WTC11 (cell line): ENCODE data around the gene CARD19.
A peak's percentile ranks its signal among the peaks of the same experiment; 100 is the strongest.

Source experiments
- FOXK1 ChIP-seq: sonication (generic); formaldehyde crosslinking; IDR thresholded peaks from 2 replicates; pipeline ENCODE4 v1.8.0; 2022; ENCODE audit warnings: mild to moderate bottlenecking, moderate library complexity, missing genetic modification reagents
- GABPB1 ChIP-seq: sonication (generic); formaldehyde crosslinking; IDR thresholded peaks from 2 replicates; pipeline ENCODE4 v1.8.1; 2023; ENCODE audit warnings: mild to moderate bottlenecking, missing genetic modification reagents
- JAZF1 ChIP-seq: fragments of 250-450 bp; sonication (Bioruptor Pico); IDR thresholded peaks from 2 replicates; pipeline ENCODE4 v1.9.0; 2021; ENCODE audit warnings: moderate library complexity, mild to moderate bottlenecking, inconsistent platforms
- KAT7 ChIP-seq: sonication (generic); formaldehyde crosslinking; IDR thresholded peaks from 2 replicates; pipeline ENCODE4 v1.8.1; 2023; ENCODE audit warnings: missing genetic modification reagents, mild to moderate bottlenecking, borderline replicate concordance
- TF ChIP-seq, protein P1 (sequence below): fragments of 200-600 bp; IDR thresholded peaks from 2 replicates; pipeline ENCODE4 v1.8.0; 2022; ENCODE audit warnings: antibody characterized with exemption
- TF ChIP-seq, protein P2 (sequence below): sonication (generic); formaldehyde crosslinking; IDR thresholded peaks from 2 replicates; pipeline ENCODE4 v1.8.0; 2023; ENCODE audit warnings: mild to moderate bottlenecking, missing genetic modification reagents
- TF ChIP-seq, protein P3 (sequence below): fragments of 250-450 bp; sonication (Bioruptor Pico); IDR thresholded peaks from 2 replicates; pipeline ENCODE4 v1.9.0; 2021; ENCODE audit warnings: mild to moderate bottlenecking, borderline replicate concordance
- TF ChIP-seq, protein P4 (sequence below): sonication (generic); formaldehyde crosslinking; IDR thresholded peaks from 2 replicates; pipeline ENCODE4 v1.8.0; 2022; ENCODE audit warnings: mild to moderate bottlenecking, missing genetic modification reagents
- TF ChIP-seq, protein P5 (sequence below): sonication (generic); formaldehyde crosslinking; IDR thresholded peaks from 2 replicates; pipeline ENCODE4 v1.8.1; 2023; ENCODE audit warnings: mild to moderate bottlenecking, missing genetic modification reagents, moderate library complexity
- TF ChIP-seq, protein P6 (sequence below): sonication (generic); formaldehyde crosslinking; IDR thresholded peaks from 2 replicates; pipeline ENCODE4 v1.8.0; 2022; ENCODE audit warnings: mild to moderate bottlenecking, missing genetic modification reagents
- TF ChIP-seq, protein P7 (sequence below): sonication (generic); formaldehyde crosslinking; IDR thresholded peaks from 2 replicates; pipeline ENCODE4 v1.8.0; 2022; ENCODE audit warnings: missing genetic modification reagents
- TF ChIP-seq, protein P8 (sequence below): sonication (generic); formaldehyde crosslinking; IDR thresholded peaks from 2 replicates; pipeline ENCODE4 v1.8.1; 2023; ENCODE audit warnings: mild to moderate bottlenecking, moderate library complexity, missing genetic modification reagents
- TF ChIP-seq, protein P9 (sequence below): sonication (generic); formaldehyde crosslinking; IDR thresholded peaks from 2 replicates; pipeline ENCODE4 v1.8.1; 2023; ENCODE audit warnings: mild to moderate bottlenecking, missing genetic modification reagents, moderate library complexity

DNA sequence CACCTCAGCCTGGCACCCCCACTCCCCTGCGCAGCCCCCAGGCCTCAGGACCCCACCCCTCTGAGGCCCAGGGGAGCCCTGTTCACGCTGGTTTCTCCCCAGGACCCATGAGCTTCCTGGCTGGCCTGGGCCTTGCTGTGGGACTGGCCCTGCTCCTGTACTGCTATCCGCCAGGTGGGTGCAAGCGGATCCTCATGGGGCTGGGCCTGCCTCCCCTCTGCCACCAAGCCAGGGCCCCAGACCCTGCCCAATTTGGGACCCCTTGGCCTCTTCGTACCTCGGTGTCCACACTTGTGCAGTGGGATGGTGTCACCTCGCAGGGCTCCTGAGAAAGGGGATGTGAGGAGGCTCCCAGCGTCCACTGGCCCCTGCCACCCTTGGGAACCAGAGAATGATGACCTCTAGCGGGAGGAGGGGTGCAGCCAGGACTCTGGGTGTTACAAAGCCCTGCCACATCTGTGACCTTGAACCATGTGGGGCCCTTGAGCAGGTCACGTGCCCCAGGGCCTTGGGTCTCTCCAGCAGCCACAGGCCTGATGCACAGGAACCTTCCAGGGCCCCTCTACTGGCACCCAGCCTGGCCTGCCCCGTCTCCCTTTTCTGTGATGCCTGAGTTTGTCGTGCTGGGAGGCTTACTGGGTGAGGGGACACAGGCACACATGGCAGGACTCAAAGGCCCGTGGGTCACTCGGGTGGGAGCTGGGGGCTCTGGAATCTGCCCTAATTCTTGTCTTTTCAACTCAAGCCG, 16.3 kb downstream of the CARD19 start:
- TF ChIP-seq, protein P1, sequence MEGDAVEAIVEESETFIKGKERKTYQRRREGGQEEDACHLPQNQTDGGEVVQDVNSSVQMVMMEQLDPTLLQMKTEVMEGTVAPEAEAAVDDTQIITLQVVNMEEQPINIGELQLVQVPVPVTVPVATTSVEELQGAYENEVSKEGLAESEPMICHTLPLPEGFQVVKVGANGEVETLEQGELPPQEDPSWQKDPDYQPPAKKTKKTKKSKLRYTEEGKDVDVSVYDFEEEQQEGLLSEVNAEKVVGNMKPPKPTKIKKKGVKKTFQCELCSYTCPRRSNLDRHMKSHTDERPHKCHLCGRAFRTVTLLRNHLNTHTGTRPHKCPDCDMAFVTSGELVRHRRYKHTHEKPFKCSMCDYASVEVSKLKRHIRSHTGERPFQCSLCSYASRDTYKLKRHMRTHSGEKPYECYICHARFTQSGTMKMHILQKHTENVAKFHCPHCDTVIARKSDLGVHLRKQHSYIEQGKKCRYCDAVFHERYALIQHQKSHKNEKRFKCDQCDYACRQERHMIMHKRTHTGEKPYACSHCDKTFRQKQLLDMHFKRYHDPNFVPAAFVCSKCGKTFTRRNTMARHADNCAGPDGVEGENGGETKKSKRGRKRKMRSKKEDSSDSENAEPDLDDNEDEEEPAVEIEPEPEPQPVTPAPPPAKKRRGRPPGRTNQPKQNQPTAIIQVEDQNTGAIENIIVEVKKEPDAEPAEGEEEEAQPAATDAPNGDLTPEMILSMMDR = no peak
- TF ChIP-seq, protein P2, sequence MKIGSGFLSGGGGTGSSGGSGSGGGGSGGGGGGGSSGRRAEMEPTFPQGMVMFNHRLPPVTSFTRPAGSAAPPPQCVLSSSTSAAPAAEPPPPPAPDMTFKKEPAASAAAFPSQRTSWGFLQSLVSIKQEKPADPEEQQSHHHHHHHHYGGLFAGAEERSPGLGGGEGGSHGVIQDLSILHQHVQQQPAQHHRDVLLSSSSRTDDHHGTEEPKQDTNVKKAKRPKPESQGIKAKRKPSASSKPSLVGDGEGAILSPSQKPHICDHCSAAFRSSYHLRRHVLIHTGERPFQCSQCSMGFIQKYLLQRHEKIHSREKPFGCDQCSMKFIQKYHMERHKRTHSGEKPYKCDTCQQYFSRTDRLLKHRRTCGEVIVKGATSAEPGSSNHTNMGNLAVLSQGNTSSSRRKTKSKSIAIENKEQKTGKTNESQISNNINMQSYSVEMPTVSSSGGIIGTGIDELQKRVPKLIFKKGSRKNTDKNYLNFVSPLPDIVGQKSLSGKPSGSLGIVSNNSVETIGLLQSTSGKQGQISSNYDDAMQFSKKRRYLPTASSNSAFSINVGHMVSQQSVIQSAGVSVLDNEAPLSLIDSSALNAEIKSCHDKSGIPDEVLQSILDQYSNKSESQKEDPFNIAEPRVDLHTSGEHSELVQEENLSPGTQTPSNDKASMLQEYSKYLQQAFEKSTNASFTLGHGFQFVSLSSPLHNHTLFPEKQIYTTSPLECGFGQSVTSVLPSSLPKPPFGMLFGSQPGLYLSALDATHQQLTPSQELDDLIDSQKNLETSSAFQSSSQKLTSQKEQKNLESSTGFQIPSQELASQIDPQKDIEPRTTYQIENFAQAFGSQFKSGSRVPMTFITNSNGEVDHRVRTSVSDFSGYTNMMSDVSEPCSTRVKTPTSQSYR (CRISPR knock-in tag) = no peak
- no peak for TF ChIP-seq KAT7 (CRISPR knock-in tag)
- TF ChIP-seq, protein P3, sequence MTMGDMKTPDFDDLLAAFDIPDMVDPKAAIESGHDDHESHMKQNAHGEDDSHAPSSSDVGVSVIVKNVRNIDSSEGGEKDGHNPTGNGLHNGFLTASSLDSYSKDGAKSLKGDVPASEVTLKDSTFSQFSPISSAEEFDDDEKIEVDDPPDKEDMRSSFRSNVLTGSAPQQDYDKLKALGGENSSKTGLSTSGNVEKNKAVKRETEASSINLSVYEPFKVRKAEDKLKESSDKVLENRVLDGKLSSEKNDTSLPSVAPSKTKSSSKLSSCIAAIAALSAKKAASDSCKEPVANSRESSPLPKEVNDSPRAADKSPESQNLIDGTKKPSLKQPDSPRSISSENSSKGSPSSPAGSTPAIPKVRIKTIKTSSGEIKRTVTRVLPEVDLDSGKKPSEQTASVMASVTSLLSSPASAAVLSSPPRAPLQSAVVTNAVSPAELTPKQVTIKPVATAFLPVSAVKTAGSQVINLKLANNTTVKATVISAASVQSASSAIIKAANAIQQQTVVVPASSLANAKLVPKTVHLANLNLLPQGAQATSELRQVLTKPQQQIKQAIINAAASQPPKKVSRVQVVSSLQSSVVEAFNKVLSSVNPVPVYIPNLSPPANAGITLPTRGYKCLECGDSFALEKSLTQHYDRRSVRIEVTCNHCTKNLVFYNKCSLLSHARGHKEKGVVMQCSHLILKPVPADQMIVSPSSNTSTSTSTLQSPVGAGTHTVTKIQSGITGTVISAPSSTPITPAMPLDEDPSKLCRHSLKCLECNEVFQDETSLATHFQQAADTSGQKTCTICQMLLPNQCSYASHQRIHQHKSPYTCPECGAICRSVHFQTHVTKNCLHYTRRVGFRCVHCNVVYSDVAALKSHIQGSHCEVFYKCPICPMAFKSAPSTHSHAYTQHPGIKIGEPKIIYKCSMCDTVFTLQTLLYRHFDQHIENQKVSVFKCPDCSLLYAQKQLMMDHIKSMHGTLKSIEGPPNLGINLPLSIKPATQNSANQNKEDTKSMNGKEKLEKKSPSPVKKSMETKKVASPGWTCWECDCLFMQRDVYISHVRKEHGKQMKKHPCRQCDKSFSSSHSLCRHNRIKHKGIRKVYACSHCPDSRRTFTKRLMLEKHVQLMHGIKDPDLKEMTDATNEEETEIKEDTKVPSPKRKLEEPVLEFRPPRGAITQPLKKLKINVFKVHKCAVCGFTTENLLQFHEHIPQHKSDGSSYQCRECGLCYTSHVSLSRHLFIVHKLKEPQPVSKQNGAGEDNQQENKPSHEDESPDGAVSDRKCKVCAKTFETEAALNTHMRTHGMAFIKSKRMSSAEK = no peak
- no peak for TF ChIP-seq FOXK1 (CRISPR knock-in tag)
- TF ChIP-seq JAZF1 (CRISPR knock-in tag) = no peak
- TF ChIP-seq, protein P4, sequence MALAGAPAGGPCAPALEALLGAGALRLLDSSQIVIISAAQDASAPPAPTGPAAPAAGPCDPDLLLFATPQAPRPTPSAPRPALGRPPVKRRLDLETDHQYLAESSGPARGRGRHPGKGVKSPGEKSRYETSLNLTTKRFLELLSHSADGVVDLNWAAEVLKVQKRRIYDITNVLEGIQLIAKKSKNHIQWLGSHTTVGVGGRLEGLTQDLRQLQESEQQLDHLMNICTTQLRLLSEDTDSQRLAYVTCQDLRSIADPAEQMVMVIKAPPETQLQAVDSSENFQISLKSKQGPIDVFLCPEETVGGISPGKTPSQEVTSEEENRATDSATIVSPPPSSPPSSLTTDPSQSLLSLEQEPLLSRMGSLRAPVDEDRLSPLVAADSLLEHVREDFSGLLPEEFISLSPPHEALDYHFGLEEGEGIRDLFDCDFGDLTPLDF = no peak
- TF ChIP-seq, protein P5, sequence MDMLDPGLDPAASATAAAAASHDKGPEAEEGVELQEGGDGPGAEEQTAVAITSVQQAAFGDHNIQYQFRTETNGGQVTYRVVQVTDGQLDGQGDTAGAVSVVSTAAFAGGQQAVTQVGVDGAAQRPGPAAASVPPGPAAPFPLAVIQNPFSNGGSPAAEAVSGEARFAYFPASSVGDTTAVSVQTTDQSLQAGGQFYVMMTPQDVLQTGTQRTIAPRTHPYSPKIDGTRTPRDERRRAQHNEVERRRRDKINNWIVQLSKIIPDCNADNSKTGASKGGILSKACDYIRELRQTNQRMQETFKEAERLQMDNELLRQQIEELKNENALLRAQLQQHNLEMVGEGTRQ (CRISPR knock-in tag) = no peak
- TF ChIP-seq, protein P6, sequence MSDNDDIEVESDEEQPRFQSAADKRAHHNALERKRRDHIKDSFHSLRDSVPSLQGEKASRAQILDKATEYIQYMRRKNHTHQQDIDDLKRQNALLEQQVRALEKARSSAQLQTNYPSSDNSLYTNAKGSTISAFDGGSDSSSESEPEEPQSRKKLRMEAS = no peak
- TF ChIP-seq, protein P7, sequence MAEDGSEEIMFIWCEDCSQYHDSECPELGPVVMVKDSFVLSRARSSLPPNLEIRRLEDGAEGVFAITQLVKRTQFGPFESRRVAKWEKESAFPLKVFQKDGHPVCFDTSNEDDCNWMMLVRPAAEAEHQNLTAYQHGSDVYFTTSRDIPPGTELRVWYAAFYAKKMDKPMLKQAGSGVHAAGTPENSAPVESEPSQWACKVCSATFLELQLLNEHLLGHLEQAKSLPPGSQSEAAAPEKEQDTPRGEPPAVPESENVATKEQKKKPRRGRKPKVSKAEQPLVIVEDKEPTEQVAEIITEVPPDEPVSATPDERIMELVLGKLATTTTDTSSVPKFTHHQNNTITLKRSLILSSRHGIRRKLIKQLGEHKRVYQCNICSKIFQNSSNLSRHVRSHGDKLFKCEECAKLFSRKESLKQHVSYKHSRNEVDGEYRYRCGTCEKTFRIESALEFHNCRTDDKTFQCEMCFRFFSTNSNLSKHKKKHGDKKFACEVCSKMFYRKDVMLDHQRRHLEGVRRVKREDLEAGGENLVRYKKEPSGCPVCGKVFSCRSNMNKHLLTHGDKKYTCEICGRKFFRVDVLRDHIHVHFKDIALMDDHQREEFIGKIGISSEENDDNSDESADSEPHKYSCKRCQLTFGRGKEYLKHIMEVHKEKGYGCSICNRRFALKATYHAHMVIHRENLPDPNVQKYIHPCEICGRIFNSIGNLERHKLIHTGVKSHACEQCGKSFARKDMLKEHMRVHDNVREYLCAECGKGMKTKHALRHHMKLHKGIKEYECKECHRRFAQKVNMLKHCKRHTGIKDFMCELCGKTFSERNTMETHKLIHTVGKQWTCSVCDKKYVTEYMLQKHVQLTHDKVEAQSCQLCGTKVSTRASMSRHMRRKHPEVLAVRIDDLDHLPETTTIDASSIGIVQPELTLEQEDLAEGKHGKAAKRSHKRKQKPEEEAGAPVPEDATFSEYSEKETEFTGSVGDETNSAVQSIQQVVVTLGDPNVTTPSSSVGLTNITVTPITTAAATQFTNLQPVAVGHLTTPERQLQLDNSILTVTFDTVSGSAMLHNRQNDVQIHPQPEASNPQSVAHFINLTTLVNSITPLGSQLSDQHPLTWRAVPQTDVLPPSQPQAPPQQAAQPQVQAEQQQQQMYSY (CRISPR knock-in tag) = no peak
- peak; percentile 43 for TF ChIP-seq GABPB1 (CRISPR knock-in tag)
- TF ChIP-seq, protein P8, sequence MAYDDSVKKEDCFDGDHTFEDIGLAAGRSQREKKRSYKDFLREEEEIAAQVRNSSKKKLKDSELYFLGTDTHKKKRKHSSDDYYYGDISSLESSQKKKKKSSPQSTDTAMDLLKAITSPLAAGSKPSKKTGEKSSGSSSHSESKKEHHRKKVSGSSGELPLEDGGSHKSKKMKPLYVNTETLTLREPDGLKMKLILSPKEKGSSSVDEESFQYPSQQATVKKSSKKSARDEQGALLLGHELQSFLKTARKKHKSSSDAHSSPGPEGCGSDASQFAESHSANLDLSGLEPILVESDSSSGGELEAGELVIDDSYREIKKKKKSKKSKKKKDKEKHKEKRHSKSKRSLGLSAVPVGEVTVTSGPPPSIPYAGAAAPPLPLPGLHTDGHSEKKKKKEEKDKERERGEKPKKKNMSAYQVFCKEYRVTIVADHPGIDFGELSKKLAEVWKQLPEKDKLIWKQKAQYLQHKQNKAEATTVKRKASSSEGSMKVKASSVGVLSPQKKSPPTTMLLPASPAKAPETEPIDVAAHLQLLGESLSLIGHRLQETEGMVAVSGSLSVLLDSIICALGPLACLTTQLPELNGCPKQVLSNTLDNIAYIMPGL = no peak
- TF ChIP-seq, protein P9, sequence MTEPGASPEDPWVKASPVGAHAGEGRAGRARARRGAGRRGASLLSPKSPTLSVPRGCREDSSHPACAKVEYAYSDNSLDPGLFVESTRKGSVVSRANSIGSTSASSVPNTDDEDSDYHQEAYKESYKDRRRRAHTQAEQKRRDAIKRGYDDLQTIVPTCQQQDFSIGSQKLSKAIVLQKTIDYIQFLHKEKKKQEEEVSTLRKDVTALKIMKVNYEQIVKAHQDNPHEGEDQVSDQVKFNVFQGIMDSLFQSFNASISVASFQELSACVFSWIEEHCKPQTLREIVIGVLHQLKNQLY = no peak
